Occipital lobe (tissue), 2 donors: ENCODE measurements around the gene ANGPTL1. TPM values are rescaled to one million over a fixed set of nuclear protein-coding genes. Genes with fewer than 3 reads are reported as not detected.

Experiments
- DNase-seq: peaks from one replicate; lab custom pipeline; 2025; lab: John Stamatoyannopoulos, UW
- total RNA-seq: library from RNA; depleted of rRNA; stranded (reverse); fragments of >200 nt; gene quantifications from one replicate; pipeline ENCODE4 v1.2.3, GENCODE V29; 2014

ANGPTL1 gene, protein sequence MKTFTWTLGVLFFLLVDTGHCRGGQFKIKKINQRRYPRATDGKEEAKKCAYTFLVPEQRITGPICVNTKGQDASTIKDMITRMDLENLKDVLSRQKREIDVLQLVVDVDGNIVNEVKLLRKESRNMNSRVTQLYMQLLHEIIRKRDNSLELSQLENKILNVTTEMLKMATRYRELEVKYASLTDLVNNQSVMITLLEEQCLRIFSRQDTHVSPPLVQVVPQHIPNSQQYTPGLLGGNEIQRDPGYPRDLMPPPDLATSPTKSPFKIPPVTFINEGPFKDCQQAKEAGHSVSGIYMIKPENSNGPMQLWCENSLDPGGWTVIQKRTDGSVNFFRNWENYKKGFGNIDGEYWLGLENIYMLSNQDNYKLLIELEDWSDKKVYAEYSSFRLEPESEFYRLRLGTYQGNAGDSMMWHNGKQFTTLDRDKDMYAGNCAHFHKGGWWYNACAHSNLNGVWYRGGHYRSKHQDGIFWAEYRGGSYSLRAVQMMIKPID
- 2.7 TPM for total RNA-seq

DNA sequence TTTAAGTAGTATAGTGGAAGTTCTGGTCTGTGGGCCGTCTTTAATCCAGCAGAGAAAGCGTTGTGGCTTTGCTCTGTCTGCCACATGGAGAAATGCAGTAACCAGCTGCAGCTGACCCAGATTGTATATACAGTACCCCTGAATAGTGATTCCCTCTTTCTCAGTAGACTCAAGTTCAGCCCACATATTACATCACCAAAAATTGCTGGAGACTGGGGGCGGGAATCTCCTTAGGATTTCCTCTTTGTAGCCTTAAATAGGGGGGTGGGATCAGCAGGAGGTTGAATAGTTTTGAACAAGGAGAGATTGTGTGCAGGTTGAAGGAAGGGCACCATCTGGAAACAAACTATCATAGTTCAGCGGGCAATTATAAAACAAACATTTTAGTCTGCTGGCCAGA is at the start of gene ANGPTL1:
ANGPTL1 (minus strand) TSS at position 134 of the 400 bp plus-strand sequence. CDS start 5,301 bp downstream, outside the sequence.
- DNase-seq, result no peak

DNA sequence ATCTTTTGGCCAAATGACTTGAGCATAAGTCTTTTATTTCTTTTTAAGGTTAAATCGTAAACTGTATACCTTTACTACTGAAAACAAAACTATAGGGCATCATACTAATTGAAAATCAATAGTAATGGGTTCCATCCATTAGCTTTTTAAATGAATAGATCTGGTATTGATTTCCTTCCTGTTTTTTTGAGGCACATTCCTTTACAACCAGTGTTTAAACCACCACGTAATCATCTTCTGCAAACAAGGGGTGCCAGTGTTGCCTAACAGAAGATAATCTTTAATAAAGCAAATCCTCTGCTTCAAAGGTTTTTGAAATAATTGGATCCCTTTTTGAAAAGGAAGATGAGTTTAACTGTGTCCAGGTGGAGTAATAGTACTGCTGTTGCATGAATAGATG is 48.7 kb upstream of the ANGPTL1 start:
- DNase-seq, result no peak

DNA sequence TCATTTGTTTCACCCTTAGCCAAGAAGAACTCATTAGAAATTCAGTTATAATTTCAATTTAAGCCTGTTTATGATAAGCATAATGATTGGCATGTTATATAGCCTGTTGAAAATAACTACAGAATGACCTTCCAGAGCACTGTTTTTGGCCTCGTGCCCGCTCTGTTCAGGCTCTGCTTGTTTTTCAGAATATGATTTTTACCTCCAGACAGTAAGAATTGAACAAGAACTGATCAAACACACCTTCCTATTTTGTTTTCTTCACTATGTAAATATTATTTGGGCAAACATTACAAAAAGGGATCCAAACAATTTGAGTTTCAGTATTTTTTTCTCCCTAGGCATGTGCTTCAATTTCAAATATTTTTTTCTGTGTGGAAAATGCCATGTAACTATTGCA is 48.1 kb upstream of the ANGPTL1 start:
- no peak for DNase-seq

DNA sequence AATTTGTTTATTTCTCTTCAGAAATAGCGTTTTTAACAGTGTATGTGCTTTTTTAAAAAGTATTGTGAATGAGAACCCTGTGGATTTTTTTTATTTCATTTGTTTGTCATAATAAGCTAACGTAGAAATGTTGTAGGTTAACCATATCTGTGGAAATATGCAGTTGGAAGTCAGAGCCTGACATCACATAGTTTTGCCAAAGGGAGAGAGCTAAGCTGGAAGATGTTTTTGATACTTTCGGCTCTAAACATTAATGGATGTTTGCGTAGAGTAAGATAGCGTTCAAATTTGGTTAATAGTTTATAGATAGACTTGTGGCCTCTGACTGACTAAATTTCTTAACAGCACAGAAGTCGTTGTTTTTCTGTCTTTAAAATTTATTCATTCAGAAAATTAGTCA is 47.4 kb upstream of the ANGPTL1 start:
- no peak for DNase-seq

DNA sequence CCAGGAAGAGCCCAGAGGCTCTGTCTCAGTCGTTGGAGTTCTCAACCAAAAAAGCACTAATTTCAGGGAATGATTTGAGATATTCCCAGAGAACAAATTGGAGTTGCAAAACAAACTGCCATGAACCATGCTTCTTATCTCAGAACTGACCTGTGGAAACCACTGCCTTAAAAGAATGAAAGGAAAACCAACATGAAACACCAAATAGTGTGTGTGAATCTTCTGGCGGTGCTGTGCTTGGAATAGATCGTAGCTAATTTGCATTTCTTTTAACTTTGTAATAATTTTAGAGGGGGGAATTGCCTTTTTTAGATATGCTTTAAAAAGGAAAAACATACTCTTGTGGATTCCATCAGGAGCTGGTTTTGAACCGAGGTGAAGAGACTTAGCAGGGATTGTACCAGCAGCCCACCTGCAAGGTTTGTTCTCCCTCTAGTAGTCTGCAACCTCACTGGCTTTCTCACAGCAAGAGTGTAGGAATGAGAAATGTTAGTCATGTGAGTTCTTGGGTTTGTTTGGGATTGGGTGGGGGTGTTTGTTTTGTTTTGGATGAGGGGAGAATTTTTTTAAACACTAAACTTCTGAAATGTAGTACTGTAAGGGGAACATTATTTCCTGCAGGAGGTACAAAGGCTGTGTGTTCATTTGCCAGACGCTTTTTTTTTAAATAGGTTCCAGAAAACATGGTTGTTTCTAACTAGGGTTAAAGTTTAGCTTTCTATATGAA is 45.7 kb upstream of the ANGPTL1 start:
- no peak for DNase-seq

DNA sequence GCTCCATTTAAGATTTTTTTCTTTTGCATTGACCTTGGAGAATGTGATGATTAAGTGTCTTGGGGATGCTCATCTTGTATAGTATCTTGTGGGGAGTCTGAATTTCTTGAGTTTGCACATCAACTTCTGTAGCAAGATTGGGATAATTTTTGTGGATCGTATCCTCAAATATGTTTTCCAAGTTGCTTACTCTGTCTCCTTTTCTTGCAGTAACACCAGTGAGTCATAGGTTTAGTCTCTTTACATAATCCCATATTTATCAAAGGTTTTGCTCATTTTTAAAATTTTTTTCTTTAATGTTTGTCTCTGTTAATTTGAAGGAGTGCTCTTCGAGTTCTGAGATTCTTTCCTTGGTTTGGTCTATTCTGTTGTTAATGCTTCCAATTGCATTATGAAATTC is 41.7 kb upstream of the ANGPTL1 start:
- no peak for DNase-seq

DNA sequence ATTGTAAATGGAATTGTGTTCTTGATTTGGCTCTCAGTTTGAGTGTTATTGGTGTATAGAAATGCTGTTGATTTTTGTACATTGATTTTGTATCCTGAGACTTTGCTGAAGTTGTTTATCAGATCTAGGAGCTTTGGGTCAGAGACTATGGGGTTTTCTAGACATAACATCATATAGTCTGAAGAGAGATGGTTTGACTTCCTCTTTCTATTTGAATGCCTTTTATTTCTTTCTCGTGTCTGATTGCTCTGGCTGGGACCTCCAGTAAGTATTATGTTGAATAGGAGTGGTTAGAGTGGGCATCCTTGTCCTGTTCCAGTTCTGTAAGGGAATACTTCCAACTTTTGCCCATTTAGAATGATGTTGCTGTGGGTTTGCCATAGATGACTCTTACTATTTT is 39.1 kb upstream of the ANGPTL1 start:
- no peak for DNase-seq

DNA sequence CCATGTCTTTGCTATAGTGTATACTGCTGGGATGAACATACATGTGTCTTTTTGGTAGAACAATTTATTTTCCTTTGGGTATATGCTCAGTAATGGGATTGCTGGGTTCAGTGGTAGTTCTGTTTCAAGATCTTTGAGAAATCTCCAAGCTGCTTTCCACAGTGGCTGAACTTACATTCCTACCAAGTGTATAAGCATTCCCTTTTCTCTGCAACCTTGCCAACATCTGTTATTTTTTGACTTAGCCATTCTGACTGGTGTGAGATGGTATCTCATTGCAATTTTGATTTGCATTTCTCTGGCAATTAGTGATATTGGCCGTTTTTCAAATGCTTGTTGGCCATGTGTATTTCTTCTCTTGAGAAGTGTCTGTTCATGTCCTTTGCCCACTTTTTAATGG is 37.5 kb upstream of the ANGPTL1 start:
- DNase-seq, result no peak

DNA sequence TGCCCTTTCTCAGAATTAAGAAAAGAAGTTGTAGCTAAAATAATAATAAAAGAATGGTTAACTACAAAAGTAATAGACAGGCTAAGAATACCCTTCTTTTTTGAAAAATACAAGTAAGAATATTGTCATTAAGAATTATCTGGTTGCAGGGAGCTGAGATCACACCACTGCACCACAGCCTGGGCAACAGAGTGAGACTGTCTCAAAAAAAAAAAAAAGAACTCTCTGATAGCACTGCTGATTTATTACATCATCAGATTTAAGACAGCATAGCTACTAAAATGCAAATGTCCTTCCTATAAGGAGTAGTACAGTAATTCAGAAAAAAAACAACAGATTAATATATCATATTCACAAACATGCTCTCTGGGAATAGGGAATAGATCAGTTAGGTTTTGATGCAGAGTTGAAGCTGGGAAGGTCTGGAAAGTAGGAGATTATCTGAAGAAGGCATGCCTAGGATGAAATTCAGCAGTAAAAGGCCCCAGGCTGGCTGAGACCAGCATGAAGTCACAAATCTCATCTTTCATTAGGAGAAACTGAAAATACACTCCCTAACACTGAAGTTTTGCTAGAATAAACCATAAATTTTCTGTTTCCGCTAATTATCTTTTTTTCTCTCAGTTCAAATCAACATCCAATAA is 30.7 kb upstream of the ANGPTL1 start:
- DNase-seq, result no peak

DNA sequence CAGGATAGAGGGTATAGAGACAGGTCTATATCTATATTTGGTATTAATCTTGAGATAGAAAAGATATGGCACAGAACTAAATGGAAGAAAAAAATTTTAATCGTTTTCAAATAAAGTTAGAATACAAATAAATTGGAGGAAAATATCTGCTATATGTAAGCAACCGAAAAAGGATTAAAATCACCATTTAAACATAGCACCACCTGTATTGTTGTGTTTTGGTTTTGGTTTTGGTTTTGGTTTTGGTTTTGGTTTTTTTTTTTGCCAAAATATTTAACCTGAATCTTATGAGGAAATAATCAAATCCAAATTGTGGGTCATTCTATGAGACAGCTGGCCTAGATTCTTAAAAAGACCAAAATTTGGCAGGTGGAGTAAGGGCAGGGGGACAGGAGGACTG is 28.5 kb upstream of the ANGPTL1 start:
- no peak for DNase-seq

DNA sequence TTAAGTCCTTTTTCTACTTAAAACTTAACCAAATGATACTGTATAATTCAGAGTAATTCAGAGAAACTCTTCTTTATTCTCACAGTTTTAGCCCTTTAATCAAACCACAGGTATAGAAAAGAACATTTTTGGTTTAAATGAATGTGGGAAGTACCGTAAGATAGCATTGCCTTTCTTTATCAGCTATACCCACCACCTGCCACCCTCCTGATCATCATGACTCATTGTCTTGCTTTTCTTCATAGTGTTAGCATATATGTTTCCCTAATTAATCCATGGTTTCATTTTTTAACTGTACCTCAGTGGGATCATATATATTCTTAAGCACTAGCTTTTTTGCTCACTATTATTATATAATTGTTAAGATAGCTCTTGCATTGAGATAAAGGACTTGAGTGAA is 27.5 kb upstream of the ANGPTL1 start:
- no peak for DNase-seq

DNA sequence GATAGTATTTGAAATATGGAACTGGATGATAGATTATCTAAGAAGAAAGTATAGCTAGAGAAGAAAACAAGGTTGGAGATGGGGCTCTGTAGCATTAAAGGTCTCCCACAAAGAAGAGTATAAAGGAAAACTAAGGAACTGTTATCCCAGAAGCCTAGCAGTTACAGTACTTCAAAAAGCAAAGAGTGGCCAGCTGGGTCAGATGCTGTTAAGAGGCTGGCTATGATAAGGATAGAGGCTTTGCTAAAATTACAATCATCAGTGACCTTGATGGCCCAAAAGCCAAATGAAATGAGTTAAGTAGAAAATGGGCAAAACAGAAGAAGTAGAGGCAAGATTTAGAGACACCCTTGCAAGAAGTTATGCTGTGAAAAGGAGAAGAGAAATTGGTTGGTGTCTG is 25.1 kb upstream of the ANGPTL1 start:
- DNase-seq, result no peak

DNA sequence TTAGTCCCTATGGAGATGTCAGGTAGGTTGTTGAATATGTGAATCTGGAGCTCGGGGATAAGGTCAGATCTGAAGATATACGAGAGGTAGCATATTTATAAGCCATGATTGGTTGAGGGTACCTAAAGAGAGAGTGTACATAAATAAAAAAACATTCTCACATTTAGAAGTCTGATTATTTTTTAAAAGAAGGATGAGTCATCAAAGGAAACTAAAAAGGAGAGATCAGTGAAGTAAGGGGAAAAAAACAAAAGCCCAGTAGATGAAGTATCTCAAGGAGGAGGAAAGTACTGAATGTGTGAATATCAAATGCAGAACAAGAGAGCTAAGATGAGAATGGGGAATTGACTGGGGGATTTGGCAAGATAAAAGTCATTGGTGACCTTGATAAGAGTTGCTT is 15.7 kb upstream of the ANGPTL1 start:
- no peak for DNase-seq

DNA sequence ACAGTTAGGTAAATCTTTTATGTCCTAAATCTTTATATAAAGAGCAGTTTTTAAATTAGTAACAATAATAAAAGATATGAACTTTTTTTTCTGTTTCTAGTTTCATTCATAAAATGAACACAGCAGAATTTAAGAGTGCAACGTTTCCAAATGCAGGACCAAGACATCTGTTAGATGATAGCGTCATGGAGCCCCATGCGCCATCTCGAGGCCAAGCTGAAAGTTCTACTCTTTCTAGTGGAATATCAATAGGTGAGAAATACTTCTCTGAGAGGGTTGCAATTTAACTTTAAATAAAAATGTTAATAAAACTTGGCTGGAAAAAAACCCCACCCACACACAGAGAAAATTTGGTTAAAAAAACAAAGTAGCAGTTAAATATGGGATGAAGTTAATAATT is 15.0 kb upstream of the ANGPTL1 start:
- DNase-seq, result no peak

DNA sequence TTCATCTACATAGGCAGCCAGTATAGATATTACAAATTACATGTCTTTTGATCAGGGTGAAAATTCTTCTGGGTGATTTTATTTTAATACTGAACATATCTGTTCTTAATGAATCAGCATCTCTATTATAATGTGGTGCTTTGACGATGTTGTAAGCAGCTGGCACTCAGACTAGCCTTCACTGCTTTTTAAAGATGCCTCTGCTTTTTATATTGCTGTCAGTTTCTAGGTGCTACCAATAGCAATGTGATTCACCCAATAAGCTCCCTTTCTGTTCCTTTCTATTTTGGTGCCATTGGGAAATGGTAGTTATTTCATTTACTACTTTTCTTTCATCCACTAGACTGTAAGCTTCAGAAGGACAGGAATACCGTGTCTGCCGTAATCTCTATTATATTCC is 11.1 kb upstream of the ANGPTL1 start:
- DNase-seq, result no peak

DNA sequence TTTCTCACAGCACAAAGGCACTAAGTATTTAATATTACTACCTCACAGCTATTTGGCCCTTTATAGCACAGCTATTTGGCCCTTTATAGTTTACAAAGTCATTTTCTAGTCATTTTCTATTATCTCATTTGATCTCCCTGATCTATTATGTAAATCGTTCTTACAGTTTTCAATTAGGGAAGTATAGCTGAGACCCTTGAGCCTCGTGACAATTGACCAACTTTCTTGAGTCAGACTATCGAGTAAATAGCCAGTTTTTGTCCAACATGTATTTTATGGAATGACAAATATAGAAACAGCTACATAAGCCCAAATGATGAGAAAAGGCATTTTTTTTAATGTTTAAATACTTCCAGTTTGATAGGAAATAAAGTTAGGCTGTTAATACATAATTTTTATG is 7.0 kb upstream of the ANGPTL1 start:
- DNase-seq, result no peak

DNA sequence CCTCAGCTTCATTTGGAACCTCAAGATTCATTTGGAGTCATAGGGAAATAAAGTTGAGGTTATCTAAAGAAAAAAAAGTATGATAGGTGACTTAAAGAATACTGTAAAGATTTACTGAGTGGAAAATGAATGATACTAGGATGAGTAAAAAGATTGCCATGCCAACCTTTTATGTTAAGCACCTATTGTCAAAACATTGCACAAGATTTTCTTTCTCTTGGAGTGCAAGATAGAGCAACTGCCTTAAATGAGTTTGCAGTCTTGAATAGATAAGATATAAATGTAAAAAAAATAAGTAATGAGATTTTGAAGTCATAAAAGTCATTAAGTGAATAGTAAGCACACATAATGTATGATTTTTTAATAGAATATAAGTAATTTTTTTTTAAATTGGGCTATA is 5.1 kb upstream of the ANGPTL1 start:
- no peak for DNase-seq

DNA sequence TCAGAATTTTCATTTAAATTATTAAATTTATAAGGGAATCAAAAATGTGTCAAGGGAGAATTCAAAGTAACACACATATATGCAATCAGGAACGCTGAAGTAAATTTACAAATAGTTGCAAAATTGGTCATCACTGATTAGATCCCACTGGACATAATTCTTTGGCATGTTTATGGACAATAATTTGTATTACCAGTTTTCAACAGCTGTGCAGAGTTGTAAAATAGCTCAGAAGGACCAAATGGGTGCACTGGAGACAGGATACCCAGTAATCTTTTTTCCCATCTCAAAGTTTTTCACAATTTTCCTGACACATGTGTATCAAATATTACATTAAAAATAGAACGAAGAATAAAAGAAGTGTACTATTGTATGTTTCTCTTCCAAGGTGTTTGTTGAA is 4.1 kb upstream of the ANGPTL1 start:
- no peak for DNase-seq

DNA sequence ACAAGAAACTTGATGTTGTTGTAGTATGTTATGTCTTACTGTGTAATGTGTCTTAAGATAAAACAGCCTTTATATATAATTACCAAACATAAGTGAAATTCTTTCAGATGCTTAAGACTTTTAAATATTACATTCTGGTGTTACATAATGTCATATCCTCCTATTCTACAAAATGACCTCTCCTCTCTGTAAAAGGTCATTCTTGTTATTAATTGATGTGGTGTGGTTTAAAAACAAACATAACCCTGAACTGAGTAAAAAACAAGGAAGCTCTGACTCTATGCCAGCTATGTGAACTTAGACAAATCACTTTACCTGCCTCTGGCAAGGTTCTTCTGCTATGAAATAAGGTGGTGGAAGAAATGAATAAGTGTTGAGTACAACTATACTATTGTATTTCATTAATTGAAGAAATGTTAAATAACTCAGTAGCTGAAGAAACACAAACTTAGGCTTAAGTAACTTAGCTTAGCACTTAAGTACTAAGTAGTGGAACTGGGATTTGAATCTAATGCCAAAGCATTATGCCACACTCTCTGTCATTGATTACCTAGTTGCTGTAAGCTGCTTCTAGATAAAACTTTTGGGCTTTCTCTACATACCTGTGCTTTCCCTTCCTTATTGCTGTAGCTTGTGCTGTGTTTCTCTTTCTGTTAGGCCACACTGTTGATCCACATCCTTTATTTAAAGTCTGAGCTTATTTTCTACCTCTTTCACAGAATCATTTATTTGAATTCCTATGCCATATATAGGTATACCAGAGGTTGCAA is 859 bp upstream of the ANGPTL1 start:
- no peak for DNase-seq

DNA sequence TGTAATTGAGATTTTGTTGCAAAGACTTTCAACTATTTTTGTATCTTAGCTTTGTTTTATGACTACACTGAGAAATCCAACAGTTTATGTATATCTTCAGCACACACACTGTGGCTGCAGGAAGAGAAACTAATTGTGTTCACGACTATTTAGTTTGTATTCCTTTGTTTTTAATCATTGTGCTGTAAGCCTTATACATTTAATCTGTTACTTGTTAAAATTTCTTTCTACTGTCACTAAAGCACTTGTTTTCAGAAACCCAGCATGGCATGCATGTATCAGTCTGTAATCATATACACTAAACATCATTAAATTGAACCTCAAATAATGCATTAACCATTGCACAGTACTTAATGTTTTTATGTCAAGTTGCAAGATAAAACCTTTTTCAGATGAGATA is 656 bp downstream of the ANGPTL1 start:
- DNase-seq, result no peak

DNA sequence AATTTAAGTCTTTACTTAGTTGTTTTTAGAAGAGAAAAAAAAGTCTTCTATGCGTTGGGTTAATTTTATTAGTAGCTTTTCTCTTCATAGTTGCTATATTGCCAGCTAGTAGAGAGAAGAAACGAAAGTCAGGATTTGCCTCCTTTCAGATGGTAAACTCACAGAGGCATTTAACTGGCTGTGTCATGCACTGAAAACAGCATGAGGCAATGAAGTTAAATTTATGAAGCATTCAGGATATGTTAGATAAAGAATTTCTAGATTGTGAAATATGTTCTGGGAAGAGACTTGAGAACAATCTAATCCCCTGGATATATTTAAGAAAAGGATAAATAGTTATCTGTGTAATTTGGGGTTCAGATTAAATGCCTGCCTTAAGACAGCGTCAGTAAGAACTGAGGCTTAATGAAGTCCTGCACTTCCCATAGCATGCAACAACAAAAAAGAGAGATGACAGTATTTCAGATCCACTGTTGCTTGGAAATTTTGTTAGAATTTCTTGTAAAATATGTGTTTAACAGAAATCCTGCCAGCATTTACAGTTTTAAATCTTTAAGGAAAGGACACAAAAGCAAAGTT is 1.7 kb downstream of the ANGPTL1 start:
- no peak for DNase-seq
